ENCODE results near the gene FRAS1.

- no peak for TF ChIP-seq CTCF (IDR thresholded peaks at IDR 0.05)
- TF ChIP-seq POLR2A (IDR thresholded peaks at IDR 0.05), result no peak
Measured at GRCh38 chr4:78204176-78204575, 147.1 kb downstream of the FRAS1 start.

Measured in Peyer's patch (tissue), 4 donors.